K562 (cell line): ENCODE data around the gene TCF12.

Source experiments
- ELF1 ChIP-seq: fragments of 200-800 bp; sonication (Bioruptor generic); IDR thresholded peaks from 2 replicates; pipeline ENCODE4 v1.6.1; 2016; ENCODE audit warnings: missing genetic modification characterization, missing compliant biosample characterization
- EP300 ChIP-seq: IDR thresholded peaks from 2 replicates; pipeline ENCODE4 v1.6.1; 2012; ENCODE audit warnings: low read length, improper control_type of control experiment
- KDM2B ChIP-seq: fragments of 250-450 bp; sonication (Bioruptor Pico); IDR thresholded peaks from 2 replicates; pipeline ENCODE4 v1.8.0; 2021; ENCODE audit warnings: mild to moderate bottlenecking, moderate library complexity
- PTBP1 ChIP-seq: fragments of 200-400 bp; formaldehyde crosslinking; IDR thresholded peaks from 2 replicates; pipeline ENCODE4 v1.6.1; 2017; ENCODE audit warnings: low read depth, low read length
- ZNF561 ChIP-seq: fragments of 450-650 bp; formaldehyde crosslinking; conservative IDR thresholded peaks from 2 replicates; pipeline ENCODE4 v1.4.0; 2020; ENCODE audit warnings: mild to moderate bottlenecking, moderate library complexity
- TF ChIP-seq, protein P1 (sequence below), 3 experiments: IDR thresholded peaks in 2 of 3; conservative IDR thresholded peaks in 1 of 3; 2 replicates each; pipeline ENCODE4 v1.5.1; 2011 to 2012; ENCODE audit warnings: low read length in 3 of 3, mild to moderate bottlenecking in 3 of 3, control low read depth in 2 of 3, improper control_type of control experiment in 1 of 3, inconsistent platforms in 1 of 3, low read depth in 1 of 3, mixed read lengths in 1 of 3, moderate library complexity in 1 of 3; ENCODE audit not compliant: insufficient read depth in 2 of 3
- TF ChIP-seq, protein P2 (sequence below): fragments of 250-450 bp; sonication (Bioruptor Pico); IDR thresholded peaks from 2 replicates; pipeline ENCODE4 v1.5.0; 2020; ENCODE audit warnings: mild to moderate bottlenecking

DNA sequence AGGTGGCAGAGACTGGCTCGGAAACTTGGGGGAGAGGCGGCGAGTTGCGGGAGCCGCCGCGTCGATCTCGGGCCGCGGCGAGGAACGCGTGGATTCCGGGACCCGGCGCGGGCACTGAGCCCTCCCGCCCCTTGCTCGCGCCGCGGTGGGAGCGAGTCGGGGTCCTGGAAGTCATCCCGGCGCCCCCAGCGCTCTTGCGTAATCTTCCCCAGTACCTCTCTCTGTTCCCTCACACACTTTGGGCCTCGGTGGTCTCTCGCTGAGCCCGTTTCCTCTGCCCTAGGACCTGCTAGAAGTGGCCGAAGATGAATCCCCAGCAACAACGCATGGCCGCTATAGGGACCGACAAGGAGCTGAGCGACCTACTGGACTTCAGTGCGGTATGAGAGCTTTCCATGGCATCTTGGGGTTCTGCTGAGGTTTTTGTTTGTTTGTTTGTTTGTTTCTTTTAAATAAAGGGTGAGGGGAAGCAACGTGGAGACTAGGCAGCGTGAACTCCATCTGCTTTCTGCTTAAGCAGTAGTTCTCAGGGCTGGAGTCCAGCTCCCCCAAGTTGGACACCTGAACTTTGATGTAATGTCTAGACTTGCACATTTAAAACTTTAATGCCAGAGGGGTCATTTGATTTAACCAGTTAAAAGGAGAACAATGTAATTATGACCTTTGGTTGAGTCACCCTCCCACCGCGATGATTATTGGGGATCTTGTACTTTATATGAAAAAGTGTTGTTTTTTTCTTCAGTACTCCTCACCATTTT lies 1.3 kb downstream of the TCF12 start:
- TF ChIP-seq, protein P1, sequence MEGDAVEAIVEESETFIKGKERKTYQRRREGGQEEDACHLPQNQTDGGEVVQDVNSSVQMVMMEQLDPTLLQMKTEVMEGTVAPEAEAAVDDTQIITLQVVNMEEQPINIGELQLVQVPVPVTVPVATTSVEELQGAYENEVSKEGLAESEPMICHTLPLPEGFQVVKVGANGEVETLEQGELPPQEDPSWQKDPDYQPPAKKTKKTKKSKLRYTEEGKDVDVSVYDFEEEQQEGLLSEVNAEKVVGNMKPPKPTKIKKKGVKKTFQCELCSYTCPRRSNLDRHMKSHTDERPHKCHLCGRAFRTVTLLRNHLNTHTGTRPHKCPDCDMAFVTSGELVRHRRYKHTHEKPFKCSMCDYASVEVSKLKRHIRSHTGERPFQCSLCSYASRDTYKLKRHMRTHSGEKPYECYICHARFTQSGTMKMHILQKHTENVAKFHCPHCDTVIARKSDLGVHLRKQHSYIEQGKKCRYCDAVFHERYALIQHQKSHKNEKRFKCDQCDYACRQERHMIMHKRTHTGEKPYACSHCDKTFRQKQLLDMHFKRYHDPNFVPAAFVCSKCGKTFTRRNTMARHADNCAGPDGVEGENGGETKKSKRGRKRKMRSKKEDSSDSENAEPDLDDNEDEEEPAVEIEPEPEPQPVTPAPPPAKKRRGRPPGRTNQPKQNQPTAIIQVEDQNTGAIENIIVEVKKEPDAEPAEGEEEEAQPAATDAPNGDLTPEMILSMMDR (IDR thresholded peaks at IDR 0.05 in 2 of 3, conservative IDR thresholded peaks at IDR 0.05 in 1 of 3; ENCODE audit: insufficient read depth in 2 of 3, low read depth in 1 of 3, low read length in 3 of 3): no peak
- TF ChIP-seq KDM2B (CRISPR knock-in tag) (no peak), ELF1 (tag) (no peak), PTBP1 (no peak), EP300 (no peak), ZNF561 (CRISPR knock-in tag) (no peak)
- TF ChIP-seq, protein P2, sequence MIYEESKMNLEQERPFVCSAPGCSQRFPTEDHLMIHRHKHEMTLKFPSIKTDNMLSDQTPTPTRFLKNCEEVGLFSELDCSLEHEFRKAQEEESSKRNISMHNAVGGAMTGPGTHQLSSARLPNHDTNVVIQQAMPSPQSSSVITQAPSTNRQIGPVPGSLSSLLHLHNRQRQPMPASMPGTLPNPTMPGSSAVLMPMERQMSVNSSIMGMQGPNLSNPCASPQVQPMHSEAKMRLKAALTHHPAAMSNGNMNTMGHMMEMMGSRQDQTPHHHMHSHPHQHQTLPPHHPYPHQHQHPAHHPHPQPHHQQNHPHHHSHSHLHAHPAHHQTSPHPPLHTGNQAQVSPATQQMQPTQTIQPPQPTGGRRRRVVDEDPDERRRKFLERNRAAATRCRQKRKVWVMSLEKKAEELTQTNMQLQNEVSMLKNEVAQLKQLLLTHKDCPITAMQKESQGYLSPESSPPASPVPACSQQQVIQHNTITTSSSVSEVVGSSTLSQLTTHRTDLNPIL (CRISPR knock-in tag): no peak
